Cardiac fibroblast (primary cell): ENCODE data around the gene RGL1.
"Not testable (repeated sequence)": the region's sequence is repeated elsewhere in the genome, so short reads cannot be mapped to it uniquely, and the experiment has no call there.

Experiments
- DNase-seq, 2 donors: peaks; one replicate each; pipeline versions ENCODE4 v3.0.0 to v3.0.0-alpha.2; 2010; ENCODE audit warnings: low read depth in 2 of 2
- H3K4me3 ChIP-seq, 2 donors: replicated peaks in 1 of 2; 1 replicate in 1 of 2; 2 replicates in 1 of 2; pipeline ENCODE4 v1.5.1; 2011; ENCODE audit warnings: low read depth in 2 of 2, low read length in 2 of 2, mild to moderate bottlenecking in 2 of 2, moderate library complexity in 1 of 2
- CTCF ChIP-seq: IDR thresholded peaks from one replicate; pipeline ENCODE4 v1.5.1; 2011; ENCODE audit warnings: low read depth, mild to moderate bottlenecking, low read length, inconsistent platforms

The RGL1 gene

GRCh38 chr1:183783767-183784637 is 20.9 kb upstream of the RGL1 start:
- H3K4me3 ChIP-seq = no peak overlapping the region
- TF ChIP-seq CTCF = no peak
- peak; percentile 90 to 94 for DNase-seq

DNA sequence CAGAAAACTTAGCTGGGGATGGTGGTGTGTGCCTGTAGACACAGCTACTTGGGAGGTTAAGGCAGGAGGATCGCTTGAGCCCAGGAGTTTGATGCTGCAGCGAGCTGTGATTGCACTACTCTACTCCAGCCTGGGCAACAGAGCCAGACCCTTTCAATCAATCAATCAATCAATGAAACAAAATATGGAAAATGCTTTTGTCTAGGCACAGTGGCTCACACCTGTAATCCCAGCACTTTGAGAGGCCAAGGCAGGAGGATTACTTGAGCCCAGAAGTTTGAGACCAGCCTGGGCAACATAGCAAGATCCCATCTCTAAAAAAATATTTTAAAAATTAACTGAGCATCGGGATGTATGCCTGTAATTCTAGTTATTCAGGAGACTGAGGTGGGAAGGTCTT is 19.0 kb upstream of the RGL1 start:
- DNase-seq, H3K4me3 ChIP-seq: not testable (repeated sequence)

- no peak for DNase-seq
- H3K4me3 ChIP-seq = no peak overlapping the region
- no peak for TF ChIP-seq CTCF
These were observed 17.2 kb upstream of the RGL1 start for GRCh38 chr1:183787704-183788103.

DNA sequence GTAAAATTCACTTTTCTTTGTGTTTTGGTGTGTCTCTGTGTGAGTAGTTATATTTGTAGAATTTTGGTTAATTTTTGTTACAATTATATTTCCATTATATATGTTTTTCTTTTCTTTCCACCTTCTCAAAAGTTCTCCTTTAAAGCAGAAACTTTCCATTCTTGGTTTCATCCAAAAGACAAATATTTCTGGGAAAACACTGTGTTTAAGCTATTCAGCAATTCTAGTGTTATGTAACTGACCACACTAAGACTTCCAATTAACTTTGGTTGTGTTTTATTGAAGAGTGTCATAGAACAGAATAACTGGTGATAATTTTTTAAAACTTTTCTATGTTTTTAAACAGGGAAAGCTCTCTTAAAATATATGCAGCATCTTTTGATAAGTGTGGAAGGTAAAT is 13.6 kb upstream of the RGL1 start:
- no peak for DNase-seq
- TF ChIP-seq CTCF = no peak

GRCh38 chr1:183792300-183792699 is 12.6 kb upstream of the RGL1 start:
- H3K4me3 ChIP-seq = no peak overlapping the region
- DNase-seq = no peak
- TF ChIP-seq CTCF = no peak

More for the DNA sequence above, 13.6 kb upstream of the RGL1 start:
- no peak overlapping the region for H3K4me3 ChIP-seq

DNA sequence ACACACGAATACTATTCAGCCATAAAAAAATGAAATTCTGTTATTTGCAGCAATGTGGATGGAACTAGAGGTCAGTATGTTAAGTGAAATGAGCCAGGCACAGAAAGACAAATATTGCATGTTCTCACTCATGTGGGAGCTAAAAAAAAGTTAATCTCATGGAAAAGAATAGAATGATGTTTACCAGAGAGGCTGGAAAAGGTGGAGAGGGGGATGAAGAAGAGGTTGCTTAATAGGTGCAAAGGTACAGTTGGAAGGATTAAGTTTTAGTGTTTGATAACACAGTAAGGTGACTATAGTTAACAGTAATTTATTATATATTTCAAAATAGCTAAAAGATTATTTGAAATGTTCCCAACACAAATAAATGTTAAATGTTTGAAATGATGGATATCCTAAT is 10.8 kb upstream of the RGL1 start:
- DNase-seq = no peak
- H3K4me3 ChIP-seq = no peak overlapping the region
- no peak for TF ChIP-seq CTCF

GRCh38 chr1:183800449-183800848 is 4.5 kb upstream of the RGL1 start:
- no peak for TF ChIP-seq CTCF
- DNase-seq = no peak
- no peak overlapping the region for H3K4me3 ChIP-seq
